Liver (tissue), 9 donors: Measurements from ENCODE around the gene PLXNA2. TPM values are rescaled to one million over a fixed set of nuclear protein-coding genes. Genes with fewer than 3 reads are reported as not detected.

Source experiments
- DNase-seq: peaks from one replicate; pipeline ENCODE4 v3.0.0-alpha.2; 2017; ENCODE audit warnings: low spot score
- H3K27ac ChIP-seq, 2 donors: one replicate each; pipeline ENCODE4 v1.7.0; 2013; ENCODE audit warnings: inconsistent platforms in 2 of 2, low read length in 2 of 2, control low read depth in 1 of 2, low read depth in 1 of 2, mild to moderate bottlenecking in 1 of 2
- H3K27me3 ChIP-seq, 4 donors: one replicate each; pipeline versions ENCODE4 v1.6.1 to v1.7.0; 2013; ENCODE audit warnings: low read length in 3 of 4, inconsistent platforms in 1 of 4, mild to moderate bottlenecking in 1 of 4, moderate library complexity in 1 of 4; ENCODE audit not compliant: control insufficient read depth in 4 of 4, insufficient read depth in 4 of 4
- H3K36me3 ChIP-seq, 4 donors: one replicate each; pipeline versions ENCODE4 v1.6.1 to v1.7.0; 2013; ENCODE audit warnings: low read length in 3 of 4, mild to moderate bottlenecking in 3 of 4, low read depth in 1 of 4, moderate library complexity in 1 of 4; ENCODE audit not compliant: control insufficient read depth in 4 of 4, insufficient read depth in 3 of 4
- H3K4me1 ChIP-seq, 4 donors: one replicate each; pipeline versions ENCODE4 v1.6.1 to v1.7.0; 2013; ENCODE audit warnings: low read length in 3 of 4, mild to moderate bottlenecking in 3 of 4, moderate library complexity in 1 of 4; ENCODE audit not compliant: control insufficient read depth in 4 of 4, insufficient read depth in 4 of 4
- H3K4me3 ChIP-seq, 3 donors: one replicate each; pipeline versions ENCODE4 v1.6.1 to v1.7.0; 2013; ENCODE audit warnings: low read length in 3 of 3, control low read depth in 1 of 3, low read depth in 1 of 3, mild to moderate bottlenecking in 1 of 3
- H3K9ac ChIP-seq, 2 donors: one replicate each; pipeline ENCODE4 v1.7.0; 2013; ENCODE audit warnings: low read length in 2 of 2, mild to moderate bottlenecking in 2 of 2, moderate library complexity in 2 of 2, control low read depth in 1 of 2, low read depth in 1 of 2
- H3K9me3 ChIP-seq, 4 donors: one replicate each; pipeline versions ENCODE4 v1.6.1 to v1.7.0; 2013; ENCODE audit warnings: low read length in 3 of 4; ENCODE audit not compliant: control insufficient read depth in 4 of 4
- ATF3 ChIP-seq: IDR thresholded peaks from 2 replicates; pipeline ENCODE4 v1.6.1; 2016; ENCODE audit warnings: antibody characterized with exemption
- CTCF ChIP-seq: fragments of 150-350 bp; IDR thresholded peaks from 2 replicates; pipeline ENCODE4 v1.5.1; 2017; ENCODE audit warnings: improper control_type of control experiment, low read depth, low read length; ENCODE audit not compliant: missing input control
- EGR1 ChIP-seq, 2 donors: IDR thresholded peaks; 2 replicates each; pipeline ENCODE4 v1.6.1; 2016 to 2018; ENCODE audit warnings: antibody characterized with exemption in 2 of 2, low read depth in 2 of 2
- FOXA1 ChIP-seq: IDR thresholded peaks from 2 replicates; pipeline ENCODE4 v1.6.1; 2016; ENCODE audit warnings: antibody characterized with exemption
- FOXA2 ChIP-seq: IDR thresholded peaks from 2 replicates; pipeline ENCODE4 v1.6.1; 2016; ENCODE audit warnings: antibody characterized with exemption
- GABPA ChIP-seq, 2 donors: IDR thresholded peaks in 1 of 2; conservative IDR thresholded peaks in 1 of 2; 2 replicates each; pipeline ENCODE4 v1.6.1; 2016; ENCODE audit warnings: antibody characterized with exemption in 2 of 2, mild to moderate bottlenecking in 1 of 2, moderate library complexity in 1 of 2
- HNF4A ChIP-seq, 2 donors: conservative IDR thresholded peaks; 2 replicates each; pipeline ENCODE4 v1.6.1; 2016; ENCODE audit warnings: antibody characterized with exemption in 2 of 2, mild to moderate bottlenecking in 2 of 2
- HNF4G ChIP-seq: IDR thresholded peaks from 2 replicates; pipeline ENCODE4 v1.6.1; 2016; ENCODE audit warnings: antibody characterized with exemption
- JUND ChIP-seq, 2 donors: IDR thresholded peaks; 2 replicates each; pipeline ENCODE4 v1.6.1; 2016; ENCODE audit warnings: antibody characterized with exemption in 2 of 2
- MAX ChIP-seq: IDR thresholded peaks from 2 replicates; pipeline ENCODE4 v1.6.1; 2016; ENCODE audit warnings: antibody characterized with exemption
- NR2F2 ChIP-seq: IDR thresholded peaks from 2 replicates; pipeline ENCODE4 v1.6.1; 2016; ENCODE audit warnings: antibody characterized with exemption
- RAD21 ChIP-seq, 2 donors: IDR thresholded peaks; 2 replicates each; pipeline ENCODE4 v1.6.1; 2016; ENCODE audit warnings: antibody characterized with exemption in 2 of 2, mild to moderate bottlenecking in 2 of 2
- REST ChIP-seq: IDR thresholded peaks from 2 replicates; pipeline ENCODE4 v1.6.1; 2016; ENCODE audit warnings: antibody characterized with exemption, mild to moderate bottlenecking
- RXRA ChIP-seq, 2 donors: IDR thresholded peaks; 2 replicates each; pipeline ENCODE4 v1.6.1; 2017 to 2018; ENCODE audit warnings: antibody characterized with exemption in 2 of 2, mild to moderate bottlenecking in 1 of 2
- SP1 ChIP-seq: IDR thresholded peaks from 2 replicates; pipeline ENCODE4 v1.6.1; 2018; ENCODE audit warnings: antibody characterized with exemption, mild to moderate bottlenecking
- TAF1 ChIP-seq: conservative IDR thresholded peaks from 2 replicates; pipeline ENCODE4 v1.6.1; 2016; ENCODE audit warnings: antibody characterized with exemption, mild to moderate bottlenecking
- YY1 ChIP-seq: IDR thresholded peaks from 2 replicates; pipeline ENCODE4 v1.6.1; 2016; ENCODE audit warnings: antibody characterized with exemption, mild to moderate bottlenecking
- ZBTB33 ChIP-seq: IDR thresholded peaks from 2 replicates; pipeline ENCODE4 v1.6.1; 2016; ENCODE audit warnings: antibody characterized with exemption
- WGBS: extraction: QIAGEN DNeasy Blood & Tissue Kit; methylation state at CpG from one replicate; pipeline ENCODE4 v1.1.7; 2013; 5-methylcytosine and 5-hydroxymethylcytosine counted together
- polyA plus RNA-seq, 2 donors: library from polyadenylated mRNA; stranded (reverse) in 1 of 2; unstranded in 1 of 2; fragments of 200-250 nt in 1 of 2; fragments of >200 nt in 1 of 2; fragmentation: Nextera tagmentation in 1 of 2; extraction: Ambion mirVana in 1 of 2; gene quantifications; one replicate each; pipeline versions ENCODE4 v1.2.1 to v1.2.3, GENCODE V29; 2013 to 2015
- total RNA-seq, 2 donors: library from RNA; depleted of rRNA; stranded (reverse); fragments of >200 nt; gene quantifications; one replicate each; pipeline ENCODE4 v1.2.3, GENCODE V29; 2014
- donor health status: healthy.
- donor health status: healthy.
- donor health status: healthy.
- donor health status: healthy.
- donor health status: healthy.

Gene PLXNA2
- total and polyA plus RNA-seq, 4 donors, result 1.8 to 9.2 (median 2.8) TPM

GRCh38 chr1:208129487-208129886 is 114.7 kb downstream of the PLXNA2 start (continued):
- TF ChIP-seq REST (no peak), ATF3 (no peak), TAF1 (no peak)

GRCh38 chr1:208129060-208129459 is 115.1 kb downstream of the PLXNA2 start:
- DNase-seq, result no peak
- no peaks in the 10 kb centered on the region for H3K36me3 ChIP-seq
- H3K27ac ChIP-seq, result no peak overlapping the region
- WGBS, result 5% methylated on average over 1 of the region's 1 CpG
- H3K27me3 ChIP-seq, result no peaks in the 10 kb centered on the region
- peaks cover 0 to 13% (median 2%) of the 10 kb centered on the region in 4 donors for H3K4me1 ChIP-seq
- H3K9me3 ChIP-seq, result no peaks in the 10 kb centered on the region
- TF ChIP-seq NR2F2 (no peak), SP1 (no peak), MAX (no peak), EGR1 (IDR thresholded peaks at IDR 0.05; ENCODE audit: low read depth in 2 of 2) (no peak), ATF3 (no peak), HNF4G (no peak), GABPA (IDR thresholded peaks at IDR 0.05 in 1 of 2, conservative IDR thresholded peaks at IDR 0.05 in 1 of 2) (no peak), ZBTB33 (no peak), HNF4A (conservative IDR thresholded peaks at IDR 0.05) (no peak), FOXA1 (no peak), FOXA2 (no peak), CTCF (no peak), RXRA (IDR thresholded peaks at IDR 0.05) (no peak), REST (no peak), JUND (IDR thresholded peaks at IDR 0.05) (no peak), YY1 (no peak), RAD21 (IDR thresholded peaks at IDR 0.05) (no peak)
- H3K4me3 ChIP-seq, result no peak overlapping the region
- H3K9ac ChIP-seq, result no peak overlapping the region
